OCI-LY3 (cell line): ENCODE data around the gene LILRA1.

Experiments
- H2AFZ ChIP-seq: fragments of 200-600, 300-600 bp; shearing (Covaris generic); 2 replicates; pipeline ENCODE4 v1.6.0; 2014; ENCODE audit warnings: antibody characterized with exemption, low read depth, low read length
- H3K27ac ChIP-seq: fragments of 200-600, 300-600 bp; sonication (generic); 2 replicates; pipeline ENCODE4 v1.5.1; 2014; ENCODE audit warnings: mild to moderate bottlenecking, low read length, moderate library complexity, mixed read lengths
- H3K27me3 ChIP-seq: fragments of 200-600, 300-600 bp; sonication (generic); 2 replicates; pipeline ENCODE4 v1.6.1; 2014; ENCODE audit warnings: low read depth, low read length, mixed read lengths
- H3K36me3 ChIP-seq: fragments of 200-600, 300-600 bp; sonication (generic); replicated peaks from 2 replicates; pipeline ENCODE3; 2014; ENCODE audit warnings: low read depth, low read length, mixed read lengths
- H3K4me1 ChIP-seq: fragments of 300-600, 200-600 bp; sonication (generic); 2 replicates; pipeline ENCODE4 v1.6.1; 2014; ENCODE audit warnings: low read length, mixed read lengths
- H3K4me2 ChIP-seq: fragments of 200-600, 300-600 bp; sonication (generic); 2 replicates; pipeline ENCODE4 v1.6.1; 2014; ENCODE audit warnings: low read length, mixed read lengths
- H3K4me3 ChIP-seq: fragments of 300-600, 200-600 bp; sonication (generic); 2 replicates; pipeline ENCODE4 v1.5.1; 2014; ENCODE audit warnings: antibody characterized with exemption, mild to moderate bottlenecking, low read length, moderate library complexity
- H3K79me2 ChIP-seq: fragments of 300-600, 200-600 bp; shearing (Covaris generic); 2 replicates; pipeline ENCODE4 v1.6.1; 2014; ENCODE audit warnings: mild to moderate bottlenecking, low read length, mixed read lengths
- H3K9ac ChIP-seq: fragments of 300-600, 200-600 bp; shearing (Covaris generic); 2 replicates; pipeline ENCODE4 v1.6.0; 2014; ENCODE audit warnings: mild to moderate bottlenecking, low read length, moderate library complexity
- H3K9me3 ChIP-seq: fragments of 200-600, 300-600 bp; shearing (Covaris generic); 2 replicates; pipeline ENCODE4 v1.6.1; 2014; ENCODE audit warnings: low read length, mixed read lengths; ENCODE audit not compliant: insufficient read depth
- H4K20me1 ChIP-seq: fragments of 200-600, 300-600 bp; sonication (generic); 2 replicates; pipeline ENCODE4 v1.6.1; 2016; ENCODE audit warnings: low read length, mixed read lengths; ENCODE audit not compliant: insufficient read depth
- EZH2phosphoT487 ChIP-seq: fragments of 200-600 bp; shearing (Covaris generic); IDR thresholded peaks from 2 replicates; pipeline ENCODE4 v1.6.1; 2018; ENCODE audit warnings: antibody characterized with exemption, mixed run types, low read depth
- TF ChIP-seq, protein P1 (sequence below): fragments of 200-600, 300-600 bp; sonication (generic); IDR thresholded peaks from 2 replicates; pipeline ENCODE4 v1.5.1; 2014; ENCODE audit warnings: antibody characterized with exemption, low read length, low read depth

Gene LILRA1

DNA sequence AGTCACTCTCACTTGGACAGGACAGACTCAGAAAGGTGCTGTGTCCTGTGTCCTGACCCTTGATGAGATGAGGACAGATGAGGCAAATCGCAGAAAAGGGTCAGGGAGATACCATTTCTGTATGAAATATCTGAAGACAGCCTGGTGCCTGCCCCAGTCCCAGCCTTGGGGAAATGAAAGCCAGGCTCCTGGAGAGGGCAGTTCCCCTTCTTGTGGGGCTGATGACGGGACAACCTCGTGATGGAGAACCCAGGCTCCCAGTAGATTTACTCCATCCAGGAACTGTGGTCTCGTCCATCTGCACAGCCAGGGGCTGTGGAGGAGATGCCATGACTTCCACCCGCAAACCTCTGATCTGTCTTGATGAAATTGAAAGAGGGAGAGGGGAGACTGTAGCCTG lies 50.6 kb downstream of the LILRA1 start:
- Histone ChIP-seq H3K9me3 (no peaks in the 10 kb centered on the region), H3K36me3 (no peaks in the 10 kb centered on the region), H3K4me2 (no peak overlapping the region), H3K27ac (no peak overlapping the region), H3K4me1 (peaks cover 17% of the 10 kb centered on the region), H3K4me3 (no peak overlapping the region), H3K79me2 (no peaks in the 10 kb centered on the region), H3K9ac (no peak overlapping the region), H4K20me1 (no peaks in the 10 kb centered on the region), H2AFZ (no peak overlapping the region), H3K27me3 (peaks cover 41% of the 10 kb centered on the region)
- TF ChIP-seq, protein P1, sequence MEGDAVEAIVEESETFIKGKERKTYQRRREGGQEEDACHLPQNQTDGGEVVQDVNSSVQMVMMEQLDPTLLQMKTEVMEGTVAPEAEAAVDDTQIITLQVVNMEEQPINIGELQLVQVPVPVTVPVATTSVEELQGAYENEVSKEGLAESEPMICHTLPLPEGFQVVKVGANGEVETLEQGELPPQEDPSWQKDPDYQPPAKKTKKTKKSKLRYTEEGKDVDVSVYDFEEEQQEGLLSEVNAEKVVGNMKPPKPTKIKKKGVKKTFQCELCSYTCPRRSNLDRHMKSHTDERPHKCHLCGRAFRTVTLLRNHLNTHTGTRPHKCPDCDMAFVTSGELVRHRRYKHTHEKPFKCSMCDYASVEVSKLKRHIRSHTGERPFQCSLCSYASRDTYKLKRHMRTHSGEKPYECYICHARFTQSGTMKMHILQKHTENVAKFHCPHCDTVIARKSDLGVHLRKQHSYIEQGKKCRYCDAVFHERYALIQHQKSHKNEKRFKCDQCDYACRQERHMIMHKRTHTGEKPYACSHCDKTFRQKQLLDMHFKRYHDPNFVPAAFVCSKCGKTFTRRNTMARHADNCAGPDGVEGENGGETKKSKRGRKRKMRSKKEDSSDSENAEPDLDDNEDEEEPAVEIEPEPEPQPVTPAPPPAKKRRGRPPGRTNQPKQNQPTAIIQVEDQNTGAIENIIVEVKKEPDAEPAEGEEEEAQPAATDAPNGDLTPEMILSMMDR, result no peak
- no peak for TF ChIP-seq EZH2phosphoT487

DNA sequence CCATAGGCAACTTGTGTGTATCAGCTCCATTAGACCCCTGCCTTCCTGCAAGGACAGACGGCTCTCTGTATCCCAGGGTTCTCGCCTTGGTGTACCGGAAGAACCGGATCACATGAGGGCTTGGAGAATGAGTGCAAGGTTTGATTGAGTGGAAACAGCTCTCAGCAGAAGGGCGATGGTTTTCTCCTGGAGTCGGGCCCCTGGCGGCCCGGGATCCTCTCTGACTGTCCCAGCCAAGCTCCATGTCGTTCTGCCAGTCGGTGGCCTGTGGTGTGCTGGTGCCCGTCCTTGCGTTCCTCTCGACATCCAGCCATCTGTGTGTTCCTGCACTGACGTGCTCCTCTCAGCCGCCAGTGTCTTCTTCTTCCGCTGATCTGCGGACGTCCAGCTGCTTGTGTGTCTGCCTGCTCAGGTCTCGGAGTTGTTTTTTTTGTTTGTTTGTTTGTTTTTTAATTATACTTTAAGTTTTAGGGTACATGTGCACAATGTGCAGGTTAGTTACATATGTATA lies 53.0 kb downstream of the LILRA1 start:
- Histone ChIP-seq H3K9me3 (no peaks in the 10 kb centered on the region), H3K4me3 (no peak overlapping the region), H3K4me1 (peaks cover 17% of the 10 kb centered on the region), H4K20me1 (no peaks in the 10 kb centered on the region), H3K9ac (no peak overlapping the region), H3K27me3 (peaks cover 25% of the 10 kb centered on the region), H3K79me2 (no peaks in the 10 kb centered on the region), H3K4me2 (no peak overlapping the region), H3K36me3 (no peaks in the 10 kb centered on the region), H3K27ac (no peak overlapping the region), H2AFZ (no peak overlapping the region)
- TF ChIP-seq, protein P1, result no peak
- TF ChIP-seq EZH2phosphoT487, result no peak

DNA sequence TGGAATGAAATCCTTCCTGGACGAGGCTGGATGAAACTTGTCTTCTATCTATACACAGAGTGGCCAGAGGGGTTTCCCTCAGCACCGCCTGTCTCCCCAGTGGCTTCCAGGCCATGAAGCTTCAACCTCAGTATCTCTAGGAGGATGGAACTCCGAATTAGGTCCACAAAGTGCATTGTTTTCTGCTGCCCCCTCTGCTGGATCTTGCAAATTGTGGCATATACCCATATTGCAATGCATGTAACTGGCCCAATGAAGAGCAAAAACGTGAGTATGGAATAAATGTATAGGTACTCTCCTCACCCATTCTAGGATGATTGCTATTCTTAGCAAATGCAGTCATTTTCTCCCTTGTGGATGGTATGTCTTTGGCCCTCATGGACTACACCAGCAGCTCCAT lies 54.7 kb downstream of the LILRA1 start:
- no peak overlapping the region for H3K4me3 ChIP-seq
- H3K27ac ChIP-seq, result no peak overlapping the region
- H3K9me3 ChIP-seq, result no peaks in the 10 kb centered on the region
- H3K36me3 ChIP-seq, result no peaks in the 10 kb centered on the region
- H3K4me2 ChIP-seq, result no peak overlapping the region
- no peaks in the 10 kb centered on the region for H4K20me1 ChIP-seq
- peaks cover 31% of the 10 kb centered on the region for H3K27me3 ChIP-seq
- no peak overlapping the region for H3K9ac ChIP-seq
- H3K4me1 ChIP-seq, result peaks cover 11% of the 10 kb centered on the region
- no peaks in the 10 kb centered on the region for H3K79me2 ChIP-seq
- no peak for TF ChIP-seq EZH2phosphoT487
- TF ChIP-seq, protein P1, result peak; percentile 39
- H2AFZ ChIP-seq, result no peak overlapping the region

DNA sequence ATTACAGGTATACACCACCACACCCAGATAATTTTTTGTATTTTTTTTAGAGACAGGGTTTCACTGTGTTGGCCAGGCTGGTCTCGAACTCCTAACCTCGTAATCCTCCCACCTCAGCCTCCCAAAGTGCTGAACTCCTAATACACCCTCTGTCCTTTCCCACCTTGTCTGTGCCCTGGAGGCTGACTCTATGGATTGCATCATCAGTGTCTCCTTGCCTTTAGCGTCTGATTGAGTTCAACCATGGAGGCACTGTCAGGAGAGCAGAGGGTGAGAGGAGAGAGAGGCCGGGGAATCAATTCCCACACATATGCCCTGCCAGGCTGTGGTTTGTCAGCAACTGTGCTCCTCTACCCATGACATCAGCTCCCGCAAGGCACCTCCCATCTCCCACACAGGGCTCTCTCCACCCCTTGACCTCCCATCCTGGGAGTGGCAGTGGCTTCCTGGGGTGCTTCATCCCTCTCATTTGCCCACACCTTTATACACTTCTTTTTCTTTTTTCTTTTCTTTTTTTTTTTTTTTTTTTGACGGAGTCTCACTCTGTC lies 56.8 kb downstream of the LILRA1 start:
- TF ChIP-seq, protein P1, result no peak
- no peak for TF ChIP-seq EZH2phosphoT487
- Histone ChIP-seq H3K27me3 (peaks cover 25% of the 10 kb centered on the region), H3K27ac (no peak overlapping the region), H3K36me3 (no peaks in the 10 kb centered on the region), H3K9me3 (no peaks in the 10 kb centered on the region), H3K4me2 (no peak overlapping the region), H3K9ac (no peak overlapping the region), H2AFZ (no peak overlapping the region), H3K4me1 (peaks cover 16% of the 10 kb centered on the region), H3K79me2 (no peaks in the 10 kb centered on the region), H4K20me1 (no peaks in the 10 kb centered on the region), H3K4me3 (no peak overlapping the region)
